Mesendoderm (in vitro differentiated cells): Measurements from ENCODE around the gene PDZD2.

Experiments
- DNase-seq: peaks from one replicate; pipeline ENCODE4 v3.0.0; 2013
- H2AK5ac ChIP-seq: 2 replicates; pipeline ENCODE4 v1.6.1; 2013; ENCODE audit warnings: low read length, inconsistent platforms
- H2BK120ac ChIP-seq: 2 replicates; pipeline ENCODE4 v1.6.1; 2013; ENCODE audit warnings: low read depth, mild to moderate bottlenecking, low read length, moderate library complexity, mixed read lengths
- H2BK15ac ChIP-seq: replicated peaks from 2 replicates; pipeline ENCODE4 v1.6.1; 2013; ENCODE audit warnings: low read depth, mild to moderate bottlenecking, moderate library complexity
- H2BK5ac ChIP-seq: 2 replicates; pipeline ENCODE4 v1.6.1; 2013; ENCODE audit warnings: low read length, inconsistent platforms
- H3K18ac ChIP-seq: 2 replicates; pipeline ENCODE4 v1.6.1; 2013; ENCODE audit warnings: mild to moderate bottlenecking, low read length, mixed read lengths
- H3K23ac ChIP-seq: one replicate; pipeline ENCODE4 v1.6.1; 2013; ENCODE audit warnings: low read length
- H3K27ac ChIP-seq: 2 replicates; pipeline ENCODE4 v1.5.1; 2013; ENCODE audit warnings: low read depth, mild to moderate bottlenecking, inconsistent platforms, low read length, moderate library complexity
- H3K27me3 ChIP-seq: 2 replicates; pipeline ENCODE4 v1.6.1; 2013; ENCODE audit warnings: low read length, control low read depth, mild to moderate bottlenecking, inconsistent platforms; ENCODE audit not compliant: insufficient read depth, poor library complexity
- H3K36me3 ChIP-seq: 2 replicates; pipeline ENCODE4 v1.6.1; 2013; ENCODE audit warnings: low read length, inconsistent platforms; ENCODE audit not compliant: control insufficient read depth, insufficient read depth
- H3K4ac ChIP-seq: one replicate; pipeline ENCODE4 v1.6.1; 2013; ENCODE audit warnings: low read depth, mild to moderate bottlenecking, low read length, moderate library complexity
- H3K4me1 ChIP-seq: 2 replicates; pipeline ENCODE4 v1.6.1; 2013; ENCODE audit warnings: low read depth, low read length, inconsistent platforms; ENCODE audit not compliant: control insufficient read depth
- H3K4me2 ChIP-seq: 2 replicates; pipeline ENCODE4 v1.6.1; 2013; ENCODE audit warnings: low read length
- H3K4me3 ChIP-seq: 2 replicates; pipeline ENCODE4 v1.5.1; 2013; ENCODE audit warnings: mild to moderate bottlenecking, low read length
- H3K56ac ChIP-seq: one replicate; pipeline ENCODE4 v1.6.1; 2013; ENCODE audit warnings: low read length
- H3K79me1 ChIP-seq: 2 replicates; pipeline ENCODE4 v1.6.1; 2013; ENCODE audit warnings: low read length, inconsistent platforms
- H3K79me2 ChIP-seq: 2 replicates; pipeline ENCODE4 v1.6.1; 2013; ENCODE audit warnings: mild to moderate bottlenecking, low read length; ENCODE audit not compliant: control insufficient read depth, insufficient read depth
- H3K9ac ChIP-seq: 2 replicates; pipeline ENCODE4 v1.6.1; 2013; ENCODE audit warnings: low read length, inconsistent platforms
- H4K5ac ChIP-seq: one replicate; pipeline ENCODE4 v1.6.1; 2013; ENCODE audit warnings: low read length
- H4K8ac ChIP-seq: one replicate; pipeline ENCODE4 v1.6.1; 2013; ENCODE audit warnings: low read depth, mild to moderate bottlenecking, control low read depth, low read length, moderate library complexity
- WGBS: extraction: QIAGEN DNeasy Blood & Tissue Kit; methylation state at CpG from one replicate; pipeline ENCODE4 v1.1.7; 2013; ENCODE audit warnings: low lambda C conversion rate, missing lambda C conversion rate; ENCODE audit not compliant: insufficient coverage; ENCODE audit errors: extremely low coverage; 5-methylcytosine and 5-hydroxymethylcytosine counted together

The PDZD2 gene

DNA sequence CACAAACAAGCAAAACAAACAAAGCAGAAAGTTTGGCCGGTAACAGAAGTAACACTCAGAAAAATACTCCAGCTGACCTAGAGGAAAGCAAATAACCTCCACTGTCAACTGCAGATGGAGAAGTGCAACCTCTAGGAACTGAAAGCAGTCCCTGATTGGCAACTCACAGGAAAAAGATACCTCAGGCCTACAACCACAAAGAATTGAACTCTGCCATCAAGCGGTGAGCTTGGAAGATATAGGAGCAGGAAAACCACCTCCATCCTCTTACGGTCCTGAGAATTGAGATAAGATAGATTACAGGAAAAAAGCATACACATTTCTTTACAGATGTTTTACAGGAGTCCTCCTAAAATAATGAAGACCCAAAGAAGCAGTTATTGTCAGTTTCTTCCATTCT is 184.5 kb downstream of the PDZD2 start:
- H3K79me2 ChIP-seq, result no peaks in the 10 kb centered on the region
- no peak overlapping the region for H3K4me2 ChIP-seq
- H3K4ac ChIP-seq, result no peak overlapping the region
- H3K4me3 ChIP-seq, result no peak overlapping the region
- peak; percentile 54 for DNase-seq
- H3K79me1 ChIP-seq, result no peaks in the 10 kb centered on the region
- H2AK5ac ChIP-seq, result no peak overlapping the region
- H4K8ac ChIP-seq, result no peak overlapping the region
- H3K9ac ChIP-seq, result no peak overlapping the region
- no peak overlapping the region for H3K27ac ChIP-seq
- H2BK120ac ChIP-seq, result no peak overlapping the region
- H3K27me3 ChIP-seq, result no peaks in the 10 kb centered on the region
- no peak overlapping the region for H3K23ac ChIP-seq
- no peaks in the 10 kb centered on the region for H3K36me3 ChIP-seq
- no CpG with 5 or more reads among the region's 3 CpGs for WGBS
- H2BK15ac ChIP-seq, result no peak overlapping the region
- H4K5ac ChIP-seq, result no peak overlapping the region
- no peaks in the 10 kb centered on the region for H3K4me1 ChIP-seq
- H3K56ac ChIP-seq, result no peak overlapping the region
- no peak overlapping the region for H2BK5ac ChIP-seq
- H3K18ac ChIP-seq, result no peak overlapping the region

DNA sequence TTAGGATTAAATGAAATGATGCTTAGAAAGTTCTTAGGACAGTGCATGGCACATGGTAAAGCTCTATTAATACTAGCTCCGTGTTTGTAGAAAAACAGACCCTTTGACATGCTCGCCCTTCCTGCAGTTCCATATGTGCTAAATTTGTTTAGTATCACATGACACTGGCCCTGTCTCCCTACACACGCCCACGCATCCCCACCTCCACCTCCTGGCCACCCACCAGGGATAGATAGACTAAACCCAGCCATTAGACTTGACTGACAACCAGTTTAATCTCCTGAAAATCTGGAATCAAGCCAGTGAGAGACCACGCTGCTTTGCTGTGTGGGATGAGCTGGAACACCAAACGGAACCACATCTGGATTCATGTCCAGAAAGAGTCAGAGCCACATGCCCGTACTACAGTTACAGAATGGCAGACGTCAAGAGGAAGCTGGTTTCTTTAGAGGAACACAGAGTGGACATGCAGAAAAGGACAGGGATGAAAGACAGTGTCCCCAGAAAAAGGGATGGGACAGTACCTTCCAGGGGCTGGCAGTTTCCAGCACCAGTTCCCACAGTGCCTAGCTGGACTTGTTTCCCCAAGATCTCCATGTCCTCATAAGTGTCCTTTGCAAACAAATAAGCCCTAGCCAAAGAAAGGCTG is 186.1 kb downstream of the PDZD2 start:
- H2BK120ac ChIP-seq, result no peak overlapping the region
- no peak overlapping the region for H3K23ac ChIP-seq
- H3K36me3 ChIP-seq, result no peaks in the 10 kb centered on the region
- H2AK5ac ChIP-seq, result no peak overlapping the region
- H2BK15ac ChIP-seq, result no peak overlapping the region
- no peaks in the 10 kb centered on the region for H3K27me3 ChIP-seq
- no peak overlapping the region for H3K27ac ChIP-seq
- WGBS, result no CpG with 5 or more reads among the region's 8 CpGs
- H3K56ac ChIP-seq, result no peak overlapping the region
- H3K9ac ChIP-seq, result no peak overlapping the region
- no peak overlapping the region for H4K5ac ChIP-seq
- no peak overlapping the region for H3K4ac ChIP-seq
- no peak for DNase-seq
- H3K79me1 ChIP-seq, result no peaks in the 10 kb centered on the region
- no peak overlapping the region for H3K18ac ChIP-seq
- H2BK5ac ChIP-seq, result no peak overlapping the region
- H3K4me2 ChIP-seq, result no peak overlapping the region
- no peak overlapping the region for H3K4me3 ChIP-seq
- H3K79me2 ChIP-seq, result no peaks in the 10 kb centered on the region
- H4K8ac ChIP-seq, result no peak overlapping the region
- H3K4me1 ChIP-seq, result no peaks in the 10 kb centered on the region

DNA sequence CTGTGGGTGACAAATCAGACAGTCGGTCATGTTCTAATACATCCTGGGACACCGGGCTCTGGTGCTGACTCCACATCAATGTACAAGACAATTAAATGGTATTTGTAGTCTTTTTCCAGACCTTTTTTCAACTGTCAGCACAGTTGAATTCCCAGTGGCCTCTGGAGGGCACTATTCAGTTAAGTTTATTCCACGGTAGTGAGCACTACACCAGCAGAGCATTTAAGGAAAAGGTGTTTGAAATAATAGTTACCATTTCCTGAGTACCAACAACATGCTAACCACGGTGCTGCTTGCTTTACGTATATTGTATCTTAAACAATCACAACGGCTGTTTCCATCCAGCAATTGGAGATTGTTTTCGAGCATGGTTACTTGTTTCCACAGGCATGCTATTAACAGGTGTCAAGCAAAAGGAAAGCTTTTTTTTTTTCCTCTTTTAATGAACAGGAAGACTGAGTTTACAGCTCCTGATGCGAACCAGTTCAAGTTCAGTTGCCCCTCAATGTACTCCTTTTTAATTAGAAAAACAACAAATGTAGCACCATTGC is 186.7 kb downstream of the PDZD2 start:
- H3K4me1 ChIP-seq, result no peaks in the 10 kb centered on the region
- no peak overlapping the region for H2AK5ac ChIP-seq
- H3K18ac ChIP-seq, result no peak overlapping the region
- H3K4me2 ChIP-seq, result no peak overlapping the region
- H2BK5ac ChIP-seq, result no peak overlapping the region
- H3K27me3 ChIP-seq, result no peaks in the 10 kb centered on the region
- H3K4me3 ChIP-seq, result no peak overlapping the region
- H2BK120ac ChIP-seq, result no peak overlapping the region
- H4K8ac ChIP-seq, result no peak overlapping the region
- WGBS, result no CpG with 5 or more reads among the region's 8 CpGs
- peak; percentile 71 for DNase-seq
- H3K27ac ChIP-seq, result no peak overlapping the region
- no peak overlapping the region for H3K9ac ChIP-seq
- H3K79me2 ChIP-seq, result no peaks in the 10 kb centered on the region
- no peaks in the 10 kb centered on the region for H3K79me1 ChIP-seq
- no peaks in the 10 kb centered on the region for H3K36me3 ChIP-seq
- no peak overlapping the region for H3K4ac ChIP-seq
- no peak overlapping the region for H3K23ac ChIP-seq
- H4K5ac ChIP-seq, result no peak overlapping the region
- no peak overlapping the region for H2BK15ac ChIP-seq
- no peak overlapping the region for H3K56ac ChIP-seq

DNA sequence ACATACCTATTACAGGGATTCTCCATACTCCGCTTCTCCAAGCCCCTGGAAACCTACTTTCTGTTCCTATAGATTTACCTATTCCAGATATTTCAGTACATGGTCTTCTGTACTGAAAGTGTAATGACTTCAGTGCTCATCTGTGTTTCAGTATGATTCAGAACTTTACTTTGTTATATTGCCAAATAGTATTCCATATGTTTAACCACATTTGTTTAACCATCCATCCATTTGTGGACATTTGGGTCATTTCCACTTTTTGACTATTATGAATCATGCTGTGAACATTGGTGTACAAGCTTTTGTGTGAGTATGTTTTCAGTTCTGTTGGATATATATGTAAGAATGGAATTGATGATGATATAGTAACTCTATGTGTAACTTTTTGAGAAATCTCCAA is 188.9 kb downstream of the PDZD2 start:
- H3K4ac ChIP-seq, result no peak overlapping the region
- no peaks in the 10 kb centered on the region for H3K36me3 ChIP-seq
- H2AK5ac ChIP-seq, result no peak overlapping the region
- no peak overlapping the region for H4K5ac ChIP-seq
- H2BK120ac ChIP-seq, result no peak overlapping the region
- no peak overlapping the region for H3K4me2 ChIP-seq
- no peak overlapping the region for H3K23ac ChIP-seq
- H3K4me3 ChIP-seq, result no peak overlapping the region
- H3K4me1 ChIP-seq, result no peaks in the 10 kb centered on the region
- H3K56ac ChIP-seq, result no peak overlapping the region
- no peak for DNase-seq
- WGBS, result no CpG with 5 or more reads among the region's 1 CpG
- H3K18ac ChIP-seq, result no peak overlapping the region
- H2BK15ac ChIP-seq, result no peak overlapping the region
- no peak overlapping the region for H3K27ac ChIP-seq
- H3K27me3 ChIP-seq, result no peaks in the 10 kb centered on the region
- no peaks in the 10 kb centered on the region for H3K79me2 ChIP-seq
- no peak overlapping the region for H3K9ac ChIP-seq
- no peaks in the 10 kb centered on the region for H3K79me1 ChIP-seq
- H2BK5ac ChIP-seq, result no peak overlapping the region
- H4K8ac ChIP-seq, result no peak overlapping the region

DNA sequence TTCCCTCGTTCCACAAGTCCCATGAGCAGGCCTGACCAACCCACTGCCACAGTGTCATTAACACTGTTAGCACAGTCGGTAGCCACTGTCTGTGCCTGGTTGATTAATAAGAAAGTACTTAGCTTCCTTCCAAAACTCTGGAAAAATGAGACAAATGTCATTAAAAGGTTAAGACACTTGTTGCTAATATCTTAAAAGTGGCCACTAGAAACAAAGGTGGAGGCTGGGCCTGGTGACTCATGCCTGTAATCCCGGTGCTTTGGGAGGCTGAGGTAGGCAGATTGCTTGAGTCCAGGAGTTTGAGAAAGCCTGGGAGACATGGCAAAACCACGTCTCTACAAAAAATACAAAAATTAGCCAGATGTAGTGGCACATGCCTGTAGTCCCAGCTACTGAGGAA is 194.0 kb downstream of the PDZD2 start:
- WGBS, result no CpG with 5 or more reads among the region's 4 CpGs
- Histone ChIP-seq H3K4me1 (no peaks in the 10 kb centered on the region), H3K27ac (no peak overlapping the region), H3K4me3 (no peak overlapping the region), H4K8ac (no peak overlapping the region), H3K23ac (no peak overlapping the region), H3K4ac (no peak overlapping the region), H2BK5ac (no peak overlapping the region), H3K36me3 (no peaks in the 10 kb centered on the region), H2BK15ac (no peak overlapping the region), H3K18ac (no peak overlapping the region), H3K4me2 (no peak overlapping the region), H3K79me2 (no peaks in the 10 kb centered on the region), H3K56ac (no peak overlapping the region), H4K5ac (no peak overlapping the region), H2BK120ac (no peak overlapping the region), H3K79me1 (no peaks in the 10 kb centered on the region), H2AK5ac (no peak overlapping the region), H3K9ac (no peak overlapping the region), H3K27me3 (no peaks in the 10 kb centered on the region)
- no peak for DNase-seq

DNA sequence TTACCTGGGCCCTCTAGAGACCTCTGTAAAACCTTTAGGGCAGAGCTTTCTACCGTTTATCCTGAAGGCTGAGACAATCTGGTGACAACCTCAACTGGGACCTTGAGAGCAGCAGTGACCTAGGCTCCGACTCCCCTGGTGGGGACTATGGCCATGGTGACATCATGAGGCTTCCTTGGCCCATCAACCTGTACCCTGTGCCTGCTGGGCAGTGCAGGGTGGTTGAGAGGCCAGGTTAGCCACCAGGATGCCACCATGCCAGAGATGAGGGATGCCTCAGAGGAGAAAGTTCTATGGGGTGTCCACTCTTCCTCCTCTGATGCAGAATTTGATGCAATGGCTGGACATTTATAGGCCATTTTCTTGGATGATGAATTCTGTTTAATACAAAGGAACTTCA is 194.8 kb downstream of the PDZD2 start:
- DNase-seq, result no peak

More for the DNA sequence above, 194.8 kb downstream of the PDZD2 start:
- no peak overlapping the region for H3K56ac ChIP-seq
- H3K23ac ChIP-seq, result no peak overlapping the region
- H3K79me1 ChIP-seq, result no peaks in the 10 kb centered on the region
- no peak overlapping the region for H4K5ac ChIP-seq
- no peak overlapping the region for H3K27ac ChIP-seq
- H3K4me1 ChIP-seq, result no peaks in the 10 kb centered on the region
- H2BK5ac ChIP-seq, result no peak overlapping the region
- no peak overlapping the region for H3K9ac ChIP-seq
- no peaks in the 10 kb centered on the region for H3K36me3 ChIP-seq
- H4K8ac ChIP-seq, result no peak overlapping the region
- WGBS, result no CpG with 5 or more reads among the region's 2 CpGs
- H3K79me2 ChIP-seq, result no peaks in the 10 kb centered on the region
- no peak overlapping the region for H3K18ac ChIP-seq
- H3K4me2 ChIP-seq, result no peak overlapping the region
- no peak overlapping the region for H3K4me3 ChIP-seq
- H3K4ac ChIP-seq, result no peak overlapping the region
- no peak overlapping the region for H2BK120ac ChIP-seq
- H3K27me3 ChIP-seq, result no peaks in the 10 kb centered on the region
- no peak overlapping the region for H2AK5ac ChIP-seq
- H2BK15ac ChIP-seq, result no peak overlapping the region
